PC-3 (cell line): ENCODE results near the gene ITGA3.

Experiments used
- EZH2phosphoT487 ChIP-seq: fragments of 300-600 bp; sonication (generic); IDR thresholded peaks from 2 replicates; pipeline ENCODE4 v1.6.1; 2018; ENCODE audit warnings: mild to moderate bottlenecking, antibody characterized with exemption, low read length, borderline replicate concordance
- TF ChIP-seq, protein P1 (sequence below): fragments of 300-600 bp; sonication (generic); conservative IDR thresholded peaks from 2 replicates; pipeline ENCODE4 v1.5.1; 2017; ENCODE audit warnings: antibody characterized with exemption, low read depth, mild to moderate bottlenecking, low read length

DNA sequence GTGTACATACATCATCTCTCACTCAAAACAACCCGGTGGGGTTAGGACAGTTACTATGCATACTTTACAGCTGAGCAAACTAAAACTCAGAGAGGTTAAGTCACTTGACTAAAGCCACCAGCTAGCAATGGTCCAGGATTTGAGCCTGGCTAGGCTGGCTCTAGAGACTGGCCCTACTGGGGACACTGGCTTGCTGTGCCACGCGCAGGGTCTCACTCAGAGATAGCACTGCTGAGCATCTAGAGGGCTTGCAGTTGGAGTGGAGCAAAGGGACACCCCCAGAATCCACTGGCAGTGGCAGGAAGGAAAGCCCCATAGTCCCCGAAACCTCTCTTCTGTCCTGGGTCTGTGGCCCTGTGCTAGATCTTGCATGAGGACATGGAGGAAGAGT lies 62.9 kb downstream of the ITGA3 start:
- no peak for TF ChIP-seq EZH2phosphoT487
- TF ChIP-seq, protein P1, sequence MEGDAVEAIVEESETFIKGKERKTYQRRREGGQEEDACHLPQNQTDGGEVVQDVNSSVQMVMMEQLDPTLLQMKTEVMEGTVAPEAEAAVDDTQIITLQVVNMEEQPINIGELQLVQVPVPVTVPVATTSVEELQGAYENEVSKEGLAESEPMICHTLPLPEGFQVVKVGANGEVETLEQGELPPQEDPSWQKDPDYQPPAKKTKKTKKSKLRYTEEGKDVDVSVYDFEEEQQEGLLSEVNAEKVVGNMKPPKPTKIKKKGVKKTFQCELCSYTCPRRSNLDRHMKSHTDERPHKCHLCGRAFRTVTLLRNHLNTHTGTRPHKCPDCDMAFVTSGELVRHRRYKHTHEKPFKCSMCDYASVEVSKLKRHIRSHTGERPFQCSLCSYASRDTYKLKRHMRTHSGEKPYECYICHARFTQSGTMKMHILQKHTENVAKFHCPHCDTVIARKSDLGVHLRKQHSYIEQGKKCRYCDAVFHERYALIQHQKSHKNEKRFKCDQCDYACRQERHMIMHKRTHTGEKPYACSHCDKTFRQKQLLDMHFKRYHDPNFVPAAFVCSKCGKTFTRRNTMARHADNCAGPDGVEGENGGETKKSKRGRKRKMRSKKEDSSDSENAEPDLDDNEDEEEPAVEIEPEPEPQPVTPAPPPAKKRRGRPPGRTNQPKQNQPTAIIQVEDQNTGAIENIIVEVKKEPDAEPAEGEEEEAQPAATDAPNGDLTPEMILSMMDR, result no peak
